SIG-M5 treated with dmso at 0.1 percent for 504 hours (cell line): ENCODE measurements around the gene GSTA3.
"Not testable (repeated sequence)": the region's sequence is repeated elsewhere in the genome, so short reads cannot be mapped to it uniquely, and the experiment has no call there.

Experiments
- DNase-seq: peaks from one replicate; lab custom pipeline; 2025; ENCODE audit not compliant: unreplicated experiment; lab: John Stamatoyannopoulos, UW

The GSTA3 gene

DNA sequence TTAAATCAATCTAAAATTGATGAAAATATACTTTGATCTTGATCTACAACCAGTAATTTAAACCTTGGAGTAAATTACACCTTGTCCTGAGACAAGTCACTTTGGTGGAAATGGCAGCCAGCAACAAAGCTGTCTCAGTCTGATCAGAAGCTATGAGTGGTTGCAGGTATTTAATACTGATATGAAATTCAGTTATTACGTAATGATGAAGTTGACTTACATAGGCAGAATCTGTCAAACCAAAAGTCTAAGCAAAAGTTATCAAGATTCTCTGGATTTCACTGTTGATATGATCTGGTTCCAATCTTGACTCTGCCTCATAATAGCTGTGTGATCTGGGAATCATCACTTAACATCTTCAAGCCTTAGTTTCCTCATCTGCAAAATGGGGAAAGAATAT is 41.3 kb downstream of the GSTA3 start:
- DNase-seq: no peak

GRCh38 chr6:52861151-52861550 is 48.3 kb downstream of the GSTA3 start:
- not testable (repeated sequence) for DNase-seq

GRCh38 chr6:52858416-52858815 is 51.1 kb downstream of the GSTA3 start:
- no peak for DNase-seq

- not testable (repeated sequence) for DNase-seq
Measured at GRCh38 chr6:52856137-52856536, 53.4 kb downstream of the GSTA3 start.

DNA sequence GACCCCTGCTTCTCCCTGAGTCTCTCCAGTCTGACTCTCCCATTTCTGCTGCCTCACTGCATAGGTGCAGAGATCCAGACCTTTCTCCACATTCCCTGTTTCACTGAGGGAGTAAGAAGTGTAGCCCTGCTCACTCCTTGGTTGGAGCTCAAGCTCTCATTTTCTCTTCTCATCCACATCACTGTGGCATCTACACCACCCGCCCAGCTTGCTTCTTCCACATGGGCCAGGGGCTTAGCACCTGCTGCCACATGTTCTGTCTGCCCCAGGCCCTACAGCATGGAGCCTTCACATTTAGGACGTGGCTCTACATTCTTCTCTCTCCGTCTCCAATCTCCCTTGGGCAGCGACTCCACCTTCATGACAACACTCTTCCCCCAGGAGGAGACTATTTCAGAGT is 60.4 kb downstream of the GSTA3 start:
- DNase-seq: no peak
